NCI-H460 (cell line): ENCODE results near the gene PDCD1LG2. TPM values are rescaled to one million over a fixed set of nuclear protein-coding genes. Genes with fewer than 3 reads are reported as not detected.
A peak's percentile ranks its signal among the peaks of the same experiment; 100 is the strongest.
"Not testable (repeated sequence)": the region's sequence is repeated elsewhere in the genome, so short reads cannot be mapped to it uniquely, and the experiment has no call there.

ENCODE experiments used
- DNase-seq: peaks from one replicate; pipeline ENCODE4 v3.0.0-alpha.2; 2016; ENCODE audit warnings: low read depth; ENCODE audit errors: extremely low read depth
- total RNA-seq: library from RNA; depleted of rRNA; stranded (reverse); fragments of >200 nt; shearing (Covaris generic); gene quantifications from 2 replicates; pipeline ENCODE4 v1.2.3, GENCODE V29; 2014

The PDCD1LG2 gene
- total RNA-seq, 1 experiment from 2014 or later, result 9.8 TPM

DNA sequence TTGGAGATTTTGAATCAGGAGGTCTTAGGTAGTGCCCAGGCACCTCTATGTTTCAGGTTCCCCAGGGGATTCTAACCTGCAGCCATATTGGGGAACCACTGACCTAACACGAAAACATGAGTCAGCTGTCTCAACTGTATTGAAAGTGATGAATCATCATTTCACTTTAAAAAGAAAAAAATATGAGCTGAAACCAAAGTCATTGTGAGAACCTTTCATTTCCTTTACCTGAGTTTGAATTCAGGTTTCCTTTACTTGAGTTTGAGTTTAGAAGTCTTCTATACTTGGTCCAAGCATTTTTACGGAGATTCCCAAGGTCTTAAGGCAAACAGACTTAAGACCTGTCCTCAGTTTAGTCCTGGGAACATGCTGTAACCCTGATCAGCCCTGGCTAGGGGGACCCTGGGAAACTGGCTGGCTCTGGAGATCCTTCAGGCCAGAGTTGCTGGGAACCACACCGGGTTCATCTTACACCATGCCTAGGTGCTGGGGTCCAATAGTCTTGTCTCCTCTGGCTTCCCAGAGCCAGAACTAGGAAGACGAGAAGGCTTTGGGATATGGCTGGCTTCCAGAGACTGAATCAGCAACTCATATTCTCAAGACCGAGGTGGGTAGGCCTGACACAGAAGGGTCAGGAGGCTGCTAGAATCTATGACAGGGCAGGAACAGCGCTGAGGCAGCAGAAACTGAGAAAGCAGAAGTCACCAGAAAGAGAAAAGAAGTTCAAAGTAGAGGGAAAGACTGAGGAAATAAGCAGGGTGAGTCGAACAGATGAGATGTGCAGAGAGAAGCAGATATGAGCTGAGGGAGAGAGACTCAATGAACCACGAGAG lies 16.4 kb upstream of the PDCD1LG2 start:
- no peak for DNase-seq

DNA sequence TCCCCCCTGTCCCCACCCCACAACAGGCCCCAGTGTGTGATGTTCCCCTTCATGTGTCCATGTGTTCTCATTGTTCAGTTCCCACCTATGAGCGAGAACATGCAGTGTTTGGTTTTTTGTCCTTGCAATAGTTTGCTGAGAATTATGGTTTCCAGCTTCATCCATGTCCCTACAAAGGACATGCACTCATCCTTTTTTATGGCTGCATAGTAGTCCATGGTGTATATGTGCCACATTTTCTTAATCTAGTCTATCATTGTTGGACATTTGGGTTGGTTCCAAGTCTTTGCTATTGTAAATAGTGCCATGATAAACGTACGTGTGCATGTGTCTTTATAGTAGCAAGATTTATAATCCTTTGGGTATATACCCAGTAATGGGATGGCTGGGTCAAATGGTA lies 15.6 kb upstream of the PDCD1LG2 start:
- DNase-seq, result not testable (repeated sequence)

DNA sequence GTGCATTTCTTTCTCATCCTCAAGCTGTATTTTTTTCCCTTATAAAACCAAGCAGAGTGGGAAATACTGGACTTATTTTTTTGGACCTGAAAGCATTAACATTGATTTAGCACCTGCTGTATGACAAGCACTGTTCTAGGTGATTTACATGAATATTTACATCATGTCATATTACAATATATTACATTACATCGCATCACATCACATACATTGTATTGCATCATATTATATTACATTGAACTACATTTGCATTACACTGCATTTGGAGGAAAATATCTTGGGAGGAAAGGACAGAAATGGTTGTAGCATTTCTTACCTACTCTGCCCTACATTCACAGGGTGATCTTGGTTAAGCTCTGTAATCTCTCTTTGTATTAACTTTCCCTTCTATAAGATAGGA lies 11.2 kb upstream of the PDCD1LG2 start:
- DNase-seq, result no peak

DNA sequence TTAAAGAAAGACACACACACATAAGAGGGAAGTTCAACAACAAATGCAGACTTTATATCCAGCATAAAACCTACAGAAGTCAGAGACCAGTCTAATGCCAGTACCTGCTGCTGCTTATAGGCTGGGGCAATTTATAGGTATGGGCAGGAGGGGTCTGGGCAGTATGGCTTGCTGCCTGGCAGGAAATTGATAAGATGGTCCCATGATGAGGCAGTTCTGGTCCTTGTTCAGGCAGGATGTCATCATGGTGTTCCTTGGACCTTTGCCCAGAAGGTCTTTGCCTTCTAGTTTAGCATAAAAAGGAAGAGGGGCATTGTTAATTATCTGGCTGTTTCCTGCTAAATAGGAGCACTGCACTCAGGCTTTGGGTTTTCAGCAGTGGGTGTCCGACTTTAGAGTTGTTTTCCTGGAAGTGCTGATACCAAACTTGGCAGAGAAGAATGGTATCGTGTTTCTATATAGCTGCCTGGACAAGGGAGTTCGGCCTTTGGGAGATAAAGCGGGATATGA lies 10.4 kb upstream of the PDCD1LG2 start:
- no peak for DNase-seq

DNA sequence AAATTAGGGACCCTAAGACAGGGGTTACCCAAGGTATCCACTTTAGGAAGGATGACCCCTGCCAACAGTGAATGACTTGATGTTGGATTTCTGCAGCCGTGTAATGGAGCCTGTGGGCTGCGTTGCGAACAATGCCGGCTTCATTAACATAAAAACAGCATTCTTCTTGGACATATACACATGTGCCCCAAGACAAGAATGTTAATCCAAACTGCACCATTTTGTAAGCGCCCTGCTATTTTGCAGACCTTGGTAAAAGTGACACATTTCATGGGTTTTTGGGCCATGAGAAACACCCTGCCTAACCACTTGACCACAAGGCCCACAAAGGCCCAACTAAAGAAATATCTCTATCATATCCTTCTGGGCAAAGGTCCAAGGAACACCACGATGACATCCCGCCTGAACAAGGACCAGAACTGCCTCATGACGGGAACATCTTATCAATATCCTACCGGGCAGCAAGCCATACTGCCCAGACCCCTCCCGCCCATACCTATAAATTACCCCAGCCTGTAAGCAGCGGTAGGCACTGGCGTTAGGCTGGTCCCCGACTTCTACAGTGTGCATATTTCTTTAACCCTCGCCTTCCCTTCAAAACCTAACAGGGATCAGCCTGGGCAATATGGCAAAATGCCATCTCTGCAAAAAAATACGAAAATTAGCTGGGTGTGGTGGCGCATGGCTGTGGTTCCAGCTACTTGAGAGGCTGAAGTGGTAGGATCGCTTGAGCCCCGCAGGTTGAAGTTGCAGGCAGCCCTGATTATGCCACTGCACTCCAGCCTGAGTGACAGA lies 9.7 kb upstream of the PDCD1LG2 start:
- no peak for DNase-seq

DNA sequence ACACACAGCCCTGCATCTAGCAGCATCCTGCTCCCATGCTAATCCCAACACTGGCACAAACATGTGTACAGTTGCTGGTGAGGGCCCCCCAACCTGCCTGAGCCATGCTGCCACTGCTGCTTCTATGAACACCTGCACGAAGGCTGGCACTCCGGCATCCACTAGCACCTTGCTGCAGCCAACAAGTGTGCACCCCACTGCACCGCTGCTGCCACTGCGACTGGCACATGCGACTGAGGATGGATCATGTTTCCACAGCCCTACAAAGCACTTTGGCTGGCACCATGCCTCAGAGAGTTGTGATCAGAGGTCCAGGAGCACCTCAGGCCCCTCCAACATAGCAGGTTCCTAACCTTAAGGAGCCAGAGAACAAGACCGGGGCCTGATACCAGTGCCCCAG lies 7.8 kb upstream of the PDCD1LG2 start:
- DNase-seq, result no peak

DNA sequence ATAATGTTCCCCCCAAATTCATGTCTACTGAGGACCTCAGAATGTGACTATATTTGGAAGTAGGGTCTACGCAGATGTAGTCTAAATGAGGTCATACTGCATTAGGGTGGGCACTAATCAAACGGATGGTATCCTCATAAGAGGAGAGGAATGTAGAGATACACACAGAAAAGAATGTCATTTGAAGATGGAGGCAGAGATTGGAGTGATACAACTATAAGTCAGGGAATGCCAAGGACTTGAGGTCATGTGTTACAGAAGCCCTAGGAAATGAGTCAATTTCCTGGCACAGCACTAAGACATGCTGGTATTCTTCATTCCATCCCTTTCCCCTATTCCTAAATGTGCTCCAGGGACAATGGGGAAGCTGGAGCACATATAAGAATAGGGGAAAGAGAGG lies 758 bp upstream of the PDCD1LG2 start:
- DNase-seq, result peak; percentile 87

DNA sequence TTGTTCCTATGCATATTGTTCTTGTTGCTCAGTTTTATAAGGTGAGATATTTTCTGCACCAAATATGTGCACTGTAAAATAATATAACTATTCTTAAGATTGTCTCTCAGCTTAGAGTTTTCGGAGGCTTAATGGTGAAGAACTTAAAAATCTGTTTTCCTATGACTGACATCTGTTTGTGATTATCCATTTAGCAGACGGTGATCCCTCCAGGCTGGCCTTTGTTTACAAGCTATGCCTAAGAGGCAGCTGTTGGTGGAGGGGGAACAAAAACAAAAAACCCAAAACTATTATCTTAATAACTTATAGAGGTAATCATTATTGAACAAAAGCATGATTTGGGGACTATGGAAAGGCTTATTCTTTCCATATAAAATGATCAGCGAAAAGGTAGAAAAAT lies 658 bp downstream of the PDCD1LG2 start:
- no peak for DNase-seq

DNA sequence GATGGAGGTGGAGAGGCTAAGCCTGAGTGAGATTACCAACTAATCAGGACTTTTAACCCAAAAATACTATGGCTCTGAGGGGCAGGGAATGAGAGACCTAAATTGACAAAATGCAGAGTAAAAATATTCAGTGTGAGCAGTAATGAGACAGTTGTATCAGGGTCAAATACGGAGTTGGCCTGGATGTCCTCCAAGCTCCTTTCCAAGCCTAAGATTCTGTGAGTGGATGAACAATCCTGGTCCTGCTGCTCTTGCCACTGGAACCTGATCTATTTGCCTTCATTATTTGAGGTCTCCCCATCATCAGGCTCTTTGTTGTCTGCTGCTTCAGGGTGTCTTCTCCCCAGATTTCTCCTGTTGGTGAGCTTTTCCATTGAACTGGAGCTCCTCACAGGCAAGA lies 1.1 kb downstream of the PDCD1LG2 start:
- no peak for DNase-seq

DNA sequence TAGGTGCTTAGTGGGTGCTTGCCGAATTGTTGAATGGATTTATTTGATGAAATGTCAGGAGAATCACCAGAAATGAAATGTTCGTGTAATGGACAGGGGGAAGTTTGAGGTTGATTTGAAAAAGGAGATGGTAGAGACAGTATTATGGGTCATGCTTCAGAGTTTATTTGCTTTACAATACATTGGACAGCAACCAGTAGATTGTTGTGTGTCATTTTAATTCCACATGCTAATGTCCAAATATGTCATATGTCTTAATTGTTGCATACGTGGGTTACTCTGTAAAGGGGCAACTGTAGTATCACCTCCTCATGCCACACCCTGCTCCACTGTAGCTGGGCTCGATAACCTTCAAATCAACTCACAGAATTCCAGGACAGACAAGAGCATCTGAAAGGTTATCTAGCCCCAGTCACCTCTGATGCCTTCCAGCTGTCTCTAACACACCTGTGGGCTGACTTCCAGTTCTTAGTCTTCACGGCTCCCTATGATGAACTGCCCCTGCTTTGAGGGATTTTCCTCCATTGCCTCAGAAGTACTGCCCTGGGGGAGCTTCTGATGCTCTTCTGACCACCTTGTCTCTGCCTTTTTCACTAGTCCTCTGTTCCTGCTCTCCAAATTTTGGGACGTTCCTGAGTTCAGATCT lies 1.7 kb downstream of the PDCD1LG2 start:
- DNase-seq, result no peak

DNA sequence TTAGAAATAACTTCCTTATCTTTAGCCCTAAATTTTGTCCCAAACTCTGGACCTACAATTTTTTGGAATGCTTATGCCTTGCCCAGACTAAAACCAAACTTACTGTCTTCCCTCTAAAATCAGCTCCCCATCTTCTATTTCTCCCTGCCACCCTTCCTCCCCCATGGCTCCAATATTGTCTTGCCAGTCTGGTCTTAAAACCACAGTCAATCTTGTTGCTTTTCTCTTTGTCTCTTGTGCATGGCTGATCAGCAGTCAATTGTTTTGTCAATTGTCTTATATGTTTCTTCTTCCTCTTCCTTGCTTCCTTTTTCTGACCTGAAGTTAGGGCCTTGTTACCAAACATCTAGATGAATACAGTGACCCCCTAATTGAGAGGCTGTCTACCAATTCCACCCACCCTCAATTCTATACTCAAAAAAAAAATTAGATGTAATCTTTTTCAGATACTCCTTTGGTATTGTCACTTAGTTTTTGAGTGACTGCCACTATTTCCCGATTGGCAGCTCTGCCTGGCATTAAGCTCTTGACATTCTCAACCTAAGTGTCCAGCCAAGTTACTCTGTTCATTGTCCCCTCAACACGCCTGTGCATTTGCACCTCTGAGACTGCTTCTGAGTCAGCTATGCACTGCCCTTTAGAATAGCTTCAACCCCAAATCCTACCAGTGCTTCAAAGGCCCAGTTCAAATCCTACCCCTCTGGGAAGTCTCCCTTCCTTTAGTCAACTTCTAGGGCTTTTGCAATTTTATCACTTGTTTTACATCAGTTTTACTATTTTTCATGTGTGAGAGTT lies 2.5 kb downstream of the PDCD1LG2 start:
- DNase-seq, result no peak

DNA sequence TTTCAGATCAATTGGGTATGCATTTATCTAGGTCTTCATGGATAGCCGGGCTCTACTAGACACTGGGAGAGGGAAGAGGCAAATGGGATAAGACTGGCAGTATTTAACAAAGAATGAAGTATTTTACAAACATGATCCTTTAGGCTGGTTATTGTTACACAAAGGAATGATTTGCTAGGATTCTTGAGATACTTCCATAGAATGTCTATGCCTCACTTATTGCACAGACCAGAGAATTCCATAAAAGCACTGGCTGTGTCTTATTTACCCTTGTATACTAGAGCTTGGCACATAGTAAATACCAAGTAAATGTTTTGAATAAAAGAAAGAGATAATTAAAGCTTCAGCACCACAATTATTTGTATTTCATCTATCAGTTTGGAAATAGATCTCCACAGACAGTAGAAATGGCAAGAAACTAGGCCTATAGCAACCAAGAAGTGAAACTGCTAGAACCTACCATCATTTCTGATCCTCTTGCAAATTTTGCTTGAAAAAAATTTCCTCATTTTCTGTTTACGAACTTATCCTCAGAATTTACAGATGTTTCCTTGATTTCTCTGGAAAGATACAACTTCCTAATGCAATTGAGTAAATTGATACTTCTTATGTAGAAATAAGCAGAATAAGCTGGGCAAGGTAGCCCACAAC lies 3.8 kb downstream of the PDCD1LG2 start:
- no peak for DNase-seq

DNA sequence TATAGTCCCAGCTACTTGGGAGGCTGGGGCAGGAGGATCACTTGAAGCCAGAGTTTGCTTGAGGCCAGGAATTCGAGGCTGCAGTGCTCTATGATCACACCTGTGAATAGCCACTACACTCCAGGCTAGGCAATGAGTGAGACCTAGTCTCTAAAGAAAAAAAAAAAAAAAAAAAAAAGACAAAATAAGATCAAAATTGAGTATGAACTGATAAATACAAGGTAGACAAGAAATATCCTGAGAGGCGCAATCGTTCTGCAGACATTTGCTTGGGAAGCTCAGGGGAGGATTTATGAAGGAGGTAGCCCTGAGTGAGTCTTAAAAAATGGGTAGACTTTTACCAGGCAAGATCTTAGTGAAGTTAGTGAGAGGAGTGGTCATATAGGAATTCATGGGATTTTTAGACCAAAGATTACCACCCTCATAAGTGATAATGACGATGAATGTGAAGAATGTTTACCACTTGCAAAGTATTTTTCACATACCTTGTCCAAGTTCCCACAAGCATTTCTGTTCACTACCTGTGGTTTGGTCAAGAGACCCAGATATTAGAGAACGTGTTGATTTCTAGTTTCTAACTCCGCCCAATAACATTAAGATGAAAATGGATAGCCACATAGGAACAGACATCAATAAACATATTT lies 4.4 kb downstream of the PDCD1LG2 start:
- DNase-seq, result no peak

DNA sequence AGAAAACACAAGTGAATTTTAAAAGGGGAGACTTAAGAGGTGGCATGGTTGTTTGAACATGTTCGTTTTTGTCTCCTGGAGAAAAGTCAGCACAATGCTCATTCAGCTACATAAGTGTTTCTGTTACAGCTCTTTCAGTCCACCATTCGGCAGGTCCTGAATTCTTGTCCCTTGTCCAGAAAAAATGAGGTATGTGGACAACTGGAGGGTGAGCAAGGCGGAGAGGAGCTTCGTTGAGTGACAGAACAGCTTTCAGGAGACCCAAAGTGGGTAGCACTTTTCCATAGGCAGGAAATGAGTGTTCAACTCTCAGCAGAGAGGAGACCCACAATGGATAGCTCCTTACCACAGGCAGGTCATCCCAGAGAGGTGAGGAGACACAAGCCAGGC lies 4.9 kb downstream of the PDCD1LG2 start:
- DNase-seq, result no peak

DNA sequence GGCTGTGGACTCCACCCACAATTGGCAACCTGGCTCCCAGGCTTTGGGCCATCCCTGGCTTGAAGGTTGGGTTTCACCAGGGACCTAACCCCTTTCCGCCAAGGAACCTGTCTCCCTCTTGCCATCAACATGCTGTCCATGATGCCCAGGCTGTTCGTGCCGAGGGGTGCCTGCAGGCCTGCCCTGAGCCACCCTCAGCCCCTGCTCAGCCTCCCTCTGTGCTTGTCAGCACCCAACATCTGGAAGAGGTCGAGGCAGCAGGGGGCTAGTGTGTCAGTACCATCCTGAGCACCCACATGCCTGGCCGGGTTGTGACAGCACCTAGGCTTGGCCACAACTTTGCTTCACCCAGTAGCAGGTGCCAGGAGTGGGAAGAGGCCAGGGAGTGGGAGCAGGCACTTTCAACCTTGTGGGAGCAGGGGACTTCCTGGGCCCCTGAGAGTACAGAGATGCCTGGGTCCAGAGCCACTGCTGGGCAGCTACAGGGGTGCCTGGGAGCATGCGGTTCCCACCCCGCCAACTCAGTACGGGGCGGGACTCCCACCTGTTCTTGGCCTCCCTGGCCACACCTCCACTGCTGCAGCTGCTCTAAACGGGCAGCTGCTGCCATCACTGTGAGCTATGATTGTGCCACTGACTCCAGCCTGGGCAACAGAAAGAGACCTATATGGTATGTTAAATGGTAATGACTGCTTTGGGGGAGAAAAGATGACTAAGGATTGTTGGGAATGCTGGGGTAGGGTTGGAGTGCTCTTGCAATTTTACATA lies 6.3 kb downstream of the PDCD1LG2 start:
- no peak for DNase-seq

DNA sequence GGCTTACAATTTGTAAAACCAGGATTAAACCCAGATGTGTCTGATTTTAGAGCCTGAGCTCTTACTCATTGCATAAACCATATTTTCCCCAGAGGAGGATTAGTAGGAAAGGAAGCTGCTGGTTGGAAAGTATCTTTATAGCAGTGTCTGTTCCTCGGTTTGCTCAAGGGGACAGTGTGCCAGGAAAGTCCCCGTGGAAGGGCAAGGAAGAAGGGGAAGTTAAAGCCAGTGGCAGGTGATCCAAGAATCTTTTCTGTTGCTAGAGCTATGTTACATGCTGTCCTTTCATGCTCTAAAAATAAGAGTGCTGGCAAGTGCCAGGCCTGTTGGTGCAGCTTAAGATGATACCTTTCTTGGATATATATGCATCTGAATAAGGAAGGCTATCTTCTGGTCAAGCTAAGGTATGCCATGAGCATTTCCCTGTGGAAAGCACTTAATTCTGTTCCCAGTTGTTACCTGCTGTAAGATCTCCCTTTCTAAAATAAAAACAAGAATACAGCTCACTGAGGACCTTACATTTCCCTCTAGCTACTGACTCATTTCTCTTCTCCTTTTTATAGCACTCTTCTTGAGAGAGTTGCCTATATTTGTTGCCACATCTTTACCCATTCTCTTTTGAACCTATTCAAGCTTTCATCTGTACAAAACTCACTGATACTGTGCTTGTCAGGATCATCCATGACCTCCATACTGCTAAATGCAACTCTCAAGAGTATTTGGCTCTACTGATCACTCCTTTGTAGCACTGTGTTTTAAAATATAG lies 8.0 kb downstream of the PDCD1LG2 start:
- no peak for DNase-seq

DNA sequence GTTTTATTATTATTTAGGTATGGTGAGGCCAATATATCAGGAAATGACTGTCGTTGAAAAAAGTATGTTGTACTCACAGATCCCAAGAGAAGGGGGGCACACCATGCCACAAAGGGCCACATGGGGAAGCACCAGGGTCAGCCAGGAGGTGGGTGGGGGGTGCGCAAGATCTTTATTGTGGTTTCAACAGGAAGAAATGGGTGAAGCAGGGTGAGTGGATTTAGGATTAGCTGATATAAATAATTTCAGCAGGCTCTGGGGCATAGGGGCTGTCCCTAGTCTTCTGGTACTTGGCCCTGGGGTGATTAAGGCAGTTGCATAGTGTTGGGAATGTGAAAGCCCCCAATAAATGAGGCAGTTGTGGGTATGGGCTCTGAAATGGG lies 8.6 kb downstream of the PDCD1LG2 start:
- DNase-seq, result no peak

DNA sequence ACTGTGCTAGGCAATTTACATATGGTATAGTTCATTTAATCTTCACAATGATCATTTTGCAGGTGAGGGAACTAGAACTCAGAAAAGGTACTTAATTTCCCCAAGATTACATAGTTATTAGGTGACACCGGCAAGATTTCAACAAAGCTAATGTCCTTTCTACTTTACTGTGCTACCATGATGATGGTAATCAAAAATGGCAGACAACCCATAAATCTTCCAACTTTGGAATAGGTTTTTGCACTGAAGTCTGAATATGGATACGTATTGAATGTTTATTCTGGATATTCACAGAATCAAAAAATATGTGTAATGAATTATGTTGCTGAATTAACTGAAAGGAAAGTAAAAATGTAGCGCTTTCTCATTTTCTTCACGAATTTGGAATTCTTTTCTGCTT lies 13.8 kb downstream of the PDCD1LG2 start:
- DNase-seq, result no peak
